Mesothelial cell of epicardium (in vitro differentiated cells): Measurements from ENCODE around the gene PLEKHB1. TPM values are rescaled to one million over a fixed set of nuclear protein-coding genes. Genes with fewer than 3 reads are reported as not detected.
A peak's percentile ranks its signal among the peaks of the same experiment; 100 is the strongest.

Source experiments
- DNase-seq, 2 experiments: peaks; one replicate each; pipeline ENCODE4 v3.0.0; 2021; ENCODE audit warnings: low spot score in 2 of 2; ENCODE audit not compliant: unreplicated experiment in 2 of 2
- H3K27ac Mint-ChIP-seq: 2 replicates; pipeline ENCODE4 v1.8.0; 2021; ENCODE audit warnings: mixed read lengths
- H3K27me3 Mint-ChIP-seq: 2 replicates; pipeline ENCODE4 v1.8.0; 2021; ENCODE audit warnings: low read depth, mixed read lengths
- H3K36me3 Mint-ChIP-seq: 2 replicates; pipeline ENCODE4 v1.8.0; 2021; ENCODE audit warnings: mixed read lengths
- H3K4me1 Mint-ChIP-seq: 2 replicates; pipeline ENCODE4 v1.8.0; 2021; ENCODE audit warnings: mixed read lengths
- H3K4me3 Mint-ChIP-seq: 2 replicates; pipeline ENCODE4 v1.8.0; 2021; ENCODE audit warnings: mild to moderate bottlenecking, moderate library complexity, mixed read lengths
- H3K9me3 Mint-ChIP-seq: 2 replicates; pipeline ENCODE4 v1.8.0; 2021; ENCODE audit warnings: mixed read lengths
- CTCF ChIP-seq: fragments of 200-600 bp; sonication (generic); IDR thresholded peaks from one replicate; pipeline ENCODE4 v1.5.0; 2021; ENCODE audit warnings: antibody characterized with exemption; ENCODE audit not compliant: unreplicated experiment
- total RNA-seq: library from RNA; stranded (reverse); gene quantifications from 3 replicates; pipeline ENCODE4 v1.2.1, GENCODE V29; 2021

Gene PLEKHB1
- total RNA-seq, 1 donor from 2014 or later = 9.0 TPM

GRCh38 chr11:73612601-73613140, 33.7 kb upstream of the PLEKHB1 start:
- H3K4me3 Mint-ChIP-seq = no peak overlapping the region
- peaks cover 5% of the 10 kb centered on the region for H3K9me3 Mint-ChIP-seq
- no peak overlapping the region for H3K27ac Mint-ChIP-seq
- H3K36me3 Mint-ChIP-seq = no peaks in the 10 kb centered on the region
- H3K4me1 Mint-ChIP-seq = no peaks in the 10 kb centered on the region
- TF ChIP-seq CTCF = no peak
- DNase-seq = no peak
- no peaks in the 10 kb centered on the region for H3K27me3 Mint-ChIP-seq

- Mint-ChIP-seq H3K36me3 (no peaks in the 10 kb centered on the region), H3K4me3 (no peak overlapping the region), H3K27ac (no peak overlapping the region), H3K4me1 (no peaks in the 10 kb centered on the region), H3K9me3 (peaks cover 5% of the 10 kb centered on the region), H3K27me3 (no peaks in the 10 kb centered on the region)
- TF ChIP-seq CTCF = no peak
- DNase-seq = no peak
These were observed 31.8 kb upstream of the PLEKHB1 start for GRCh38 chr11:73614591-73614990.

DNA sequence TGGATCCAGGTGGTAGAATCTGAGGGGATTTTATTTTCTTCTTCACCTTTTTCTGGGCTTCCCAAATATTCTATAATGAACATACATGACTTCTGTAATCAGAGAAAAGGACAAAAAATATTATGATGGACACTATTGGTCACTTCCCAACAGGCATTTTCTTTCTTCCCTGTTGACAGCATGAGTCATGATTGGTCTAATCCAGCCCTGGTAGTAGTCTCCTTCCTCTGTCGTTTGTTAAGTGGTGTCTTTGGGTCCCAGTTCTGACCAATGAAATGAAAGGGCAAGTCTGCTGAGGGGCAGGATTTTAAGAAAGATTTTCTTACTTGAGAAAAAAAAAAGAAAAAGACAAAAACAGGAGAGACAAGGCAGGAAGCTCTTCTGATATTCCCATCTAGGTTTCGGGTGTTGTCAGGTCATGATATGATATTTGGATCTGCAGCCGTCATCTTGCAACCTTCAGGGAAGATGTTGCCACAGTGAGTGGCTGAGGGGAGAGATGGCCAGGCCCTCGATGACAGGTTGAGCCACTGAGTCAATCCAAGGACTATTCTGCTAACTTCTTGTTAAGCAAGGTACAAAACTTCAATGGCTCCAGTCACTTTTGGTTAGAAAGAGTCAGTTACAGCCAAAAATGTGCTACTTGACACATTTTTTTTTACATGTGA, 23.3 kb upstream of the PLEKHB1 start:
- peaks cover 29% of the 10 kb centered on the region for H3K27me3 Mint-ChIP-seq
- H3K36me3 Mint-ChIP-seq = no peaks in the 10 kb centered on the region
- DNase-seq = no peak
- no peak overlapping the region for H3K27ac Mint-ChIP-seq
- H3K4me1 Mint-ChIP-seq = peaks cover 2% of the 10 kb centered on the region
- TF ChIP-seq CTCF = no peak
- H3K4me3 Mint-ChIP-seq = no peak overlapping the region
- H3K9me3 Mint-ChIP-seq = no peaks in the 10 kb centered on the region

GRCh38 chr11:73623686-73624085, 22.7 kb upstream of the PLEKHB1 start:
- no peak overlapping the region for H3K27ac Mint-ChIP-seq

GRCh38 chr11:73625696-73626318, 20.6 kb upstream of the PLEKHB1 start:
- peak; percentile 46 to 83 for DNase-seq
- H3K27ac Mint-ChIP-seq = no peak overlapping the region
- peak overlapping the region; percentile 48 for H3K4me3 Mint-ChIP-seq
- peak; percentile 85 for TF ChIP-seq CTCF
- H3K36me3 Mint-ChIP-seq = no peaks in the 10 kb centered on the region
- H3K27me3 Mint-ChIP-seq = peaks cover 29% of the 10 kb centered on the region
- no peaks in the 10 kb centered on the region for H3K9me3 Mint-ChIP-seq
- H3K4me1 Mint-ChIP-seq = peaks cover 2% of the 10 kb centered on the region

More at GRCh38 chr11:73623686-73624085, 22.7 kb upstream of the PLEKHB1 start:
- Mint-ChIP-seq H3K4me3 (no peak overlapping the region), H3K4me1 (peaks cover 2% of the 10 kb centered on the region), H3K36me3 (no peaks in the 10 kb centered on the region), H3K9me3 (no peaks in the 10 kb centered on the region), H3K27me3 (peaks cover 29% of the 10 kb centered on the region)
- no peak for DNase-seq
- TF ChIP-seq CTCF = no peak
